PC-3 (cell line): ENCODE data around the gene LTBP3.
A peak's percentile ranks its signal among the peaks of the same experiment; 100 is the strongest.

ENCODE experiments used
- EZH2 ChIP-seq: fragments of 300-600 bp; sonication (generic); IDR thresholded peaks from one replicate; pipeline ENCODE4 v1.6.1; 2017; ENCODE audit warnings: antibody characterized with exemption, mild to moderate bottlenecking, low read length; ENCODE audit not compliant: unreplicated experiment
- EZH2phosphoT487 ChIP-seq: fragments of 300-600 bp; sonication (generic); IDR thresholded peaks from 2 replicates; pipeline ENCODE4 v1.6.1; 2018; ENCODE audit warnings: mild to moderate bottlenecking, antibody characterized with exemption, low read length, borderline replicate concordance
- TF ChIP-seq, protein P1 (sequence below): fragments of 300-600 bp; sonication (generic); conservative IDR thresholded peaks from 2 replicates; pipeline ENCODE4 v1.5.1; 2017; ENCODE audit warnings: antibody characterized with exemption, low read depth, mild to moderate bottlenecking, low read length

DNA sequence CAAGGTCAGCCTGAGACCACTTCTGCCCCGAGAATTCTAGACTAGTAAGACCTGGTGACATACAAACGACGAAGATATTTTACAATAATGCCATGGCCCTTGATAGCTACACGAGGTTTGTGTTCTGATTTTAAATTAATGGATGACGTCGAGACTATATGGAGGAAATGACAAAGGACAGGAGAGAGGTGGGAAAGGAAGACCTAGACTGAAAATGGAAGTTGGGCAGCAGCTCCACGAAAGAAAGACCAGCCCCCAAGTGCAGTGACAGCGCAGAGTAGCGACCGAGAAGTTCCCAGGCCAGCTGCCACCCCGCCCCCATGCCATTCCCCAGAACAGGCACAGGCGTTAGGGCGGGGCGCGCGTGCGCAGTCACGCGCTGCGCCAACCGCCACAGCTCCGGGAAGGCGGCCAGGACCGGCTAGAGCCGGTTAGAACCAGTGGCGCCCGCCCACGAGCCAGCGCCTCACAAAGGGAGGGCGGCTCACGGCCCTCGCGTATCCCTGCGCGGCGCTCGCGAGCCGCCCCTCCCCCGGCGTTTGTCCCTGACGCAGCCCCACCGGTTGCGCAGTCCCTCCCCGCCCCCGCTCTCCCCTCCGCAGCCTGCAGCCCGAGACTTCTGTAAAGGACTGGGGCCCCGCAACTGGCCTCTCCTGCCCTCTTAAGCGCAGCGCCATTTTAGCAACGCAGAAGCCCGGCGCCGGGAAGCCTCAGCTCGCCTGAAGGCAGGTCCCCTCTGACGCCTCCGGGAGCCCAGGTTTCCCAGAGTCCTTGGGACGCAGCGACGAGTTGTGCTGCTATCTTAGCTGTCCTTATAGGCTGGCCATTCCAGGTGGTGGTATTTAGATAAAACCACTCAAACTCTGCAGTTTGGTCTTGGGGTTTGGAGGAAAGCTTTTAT lies 60.8 kb downstream of the LTBP3 start:
- TF ChIP-seq, protein P1, sequence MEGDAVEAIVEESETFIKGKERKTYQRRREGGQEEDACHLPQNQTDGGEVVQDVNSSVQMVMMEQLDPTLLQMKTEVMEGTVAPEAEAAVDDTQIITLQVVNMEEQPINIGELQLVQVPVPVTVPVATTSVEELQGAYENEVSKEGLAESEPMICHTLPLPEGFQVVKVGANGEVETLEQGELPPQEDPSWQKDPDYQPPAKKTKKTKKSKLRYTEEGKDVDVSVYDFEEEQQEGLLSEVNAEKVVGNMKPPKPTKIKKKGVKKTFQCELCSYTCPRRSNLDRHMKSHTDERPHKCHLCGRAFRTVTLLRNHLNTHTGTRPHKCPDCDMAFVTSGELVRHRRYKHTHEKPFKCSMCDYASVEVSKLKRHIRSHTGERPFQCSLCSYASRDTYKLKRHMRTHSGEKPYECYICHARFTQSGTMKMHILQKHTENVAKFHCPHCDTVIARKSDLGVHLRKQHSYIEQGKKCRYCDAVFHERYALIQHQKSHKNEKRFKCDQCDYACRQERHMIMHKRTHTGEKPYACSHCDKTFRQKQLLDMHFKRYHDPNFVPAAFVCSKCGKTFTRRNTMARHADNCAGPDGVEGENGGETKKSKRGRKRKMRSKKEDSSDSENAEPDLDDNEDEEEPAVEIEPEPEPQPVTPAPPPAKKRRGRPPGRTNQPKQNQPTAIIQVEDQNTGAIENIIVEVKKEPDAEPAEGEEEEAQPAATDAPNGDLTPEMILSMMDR = no peak
- TF ChIP-seq EZH2 (no peak), EZH2phosphoT487 (peak; percentile 70; the same call in 1 of the 2 replicates)
